Tibial nerve (tissue), 4 donors: Measurements from ENCODE around the gene B3GALT5. TPM values are rescaled to one million over a fixed set of nuclear protein-coding genes. Genes with fewer than 3 reads are reported as not detected.

Source experiments
- DNase-seq, 2 donors: peaks; one replicate each; pipeline ENCODE4 v3.0.0-alpha.2; 2019; ENCODE audit warnings: low spot score in 2 of 2
- H3K27ac ChIP-seq, 4 donors: fragments of 200-600 bp; sonication (generic) in 3 of 4; one replicate each; pipeline ENCODE4 v1.5.1; 2017 to 2019; ENCODE audit warnings: mild to moderate bottlenecking in 1 of 4
- H3K27me3 ChIP-seq, 2 donors: fragments of 200-600 bp; sonication (generic) in 1 of 2; one replicate each; pipeline versions ENCODE4 v1.5.1 to v1.6.0; 2017 to 2019
- H3K36me3 ChIP-seq, 3 donors: fragments of 200-600 bp; sonication (generic); one replicate each; pipeline ENCODE4 v1.5.1; 2018 to 2019
- H3K4me1 ChIP-seq, 4 donors: fragments of 200-600 bp; sonication (generic) in 3 of 4; one replicate each; pipeline ENCODE4 v1.5.1; 2017 to 2019
- H3K4me3 ChIP-seq, 4 donors: fragments of 200-600 bp; sonication (generic) in 3 of 4; one replicate each; pipeline ENCODE4 v1.5.1; 2017 to 2019; ENCODE audit warnings: mild to moderate bottlenecking in 1 of 4, moderate library complexity in 1 of 4
- H3K9me3 ChIP-seq, 4 donors: fragments of 200-600 bp; sonication (generic) in 3 of 4; one replicate each; pipeline ENCODE4 v1.5.1; 2017 to 2019
- EP300 ChIP-seq, 2 donors: sonication (generic); formaldehyde crosslinking; IDR thresholded peaks; one replicate each; pipeline ENCODE4 v1.6.1; 2017; ENCODE audit warnings: antibody characterized with exemption in 2 of 2, mild to moderate bottlenecking in 1 of 2
- POLR2A ChIP-seq, 2 donors: fragments of 450-650 bp; IDR thresholded peaks; one replicate each; pipeline ENCODE4 v1.6.1; 2017; ENCODE audit warnings: antibody characterized with exemption in 2 of 2, mild to moderate bottlenecking in 2 of 2, moderate library complexity in 2 of 2
- WGBS, 2 donors: methylation state at CpG; one replicate each; pipeline ENCODE4 v1.1.5; 2018; 5-methylcytosine and 5-hydroxymethylcytosine counted together
- total RNA-seq, 4 donors: library from RNA; depleted of rRNA; stranded (reverse); fragments of >200 nt; gene quantifications; one replicate each; pipeline ENCODE4 v1.1.0, GENCODE V29; 2016
- TF ChIP-seq, protein P1 (sequence below), 5 experiments: fragments of 200-600 bp in 3 of 5; fragments of 450-650 bp in 2 of 5; sonication (generic) in 3 of 5; IDR thresholded peaks; one replicate each; pipeline ENCODE4 v1.5.1; 2016 to 2019; ENCODE audit warnings: antibody characterized with exemption in 5 of 5, mild to moderate bottlenecking in 3 of 5, moderate library complexity in 2 of 5

B3GALT5 gene
- total RNA-seq, 4 donors from 2014 or later, result not detected

- WGBS, 2 donors, result 56 to 59% methylated on average over 4 of the region's 4 CpGs
- Histone ChIP-seq H3K27me3 (no peaks in the 10 kb centered on the region), H3K27ac (no peak overlapping the region), H3K9me3 (peaks cover 0 to 27% (median 4%) of the 10 kb centered on the region in 4 donors), H3K4me3 (no peak overlapping the region), H3K36me3 (no peaks in the 10 kb centered on the region), H3K4me1 (no peaks in the 10 kb centered on the region)
- TF ChIP-seq EP300 (IDR thresholded peaks at IDR 0.05) (no peak), POLR2A (IDR thresholded peaks at IDR 0.05) (no peak)
- TF ChIP-seq, protein P1, sequence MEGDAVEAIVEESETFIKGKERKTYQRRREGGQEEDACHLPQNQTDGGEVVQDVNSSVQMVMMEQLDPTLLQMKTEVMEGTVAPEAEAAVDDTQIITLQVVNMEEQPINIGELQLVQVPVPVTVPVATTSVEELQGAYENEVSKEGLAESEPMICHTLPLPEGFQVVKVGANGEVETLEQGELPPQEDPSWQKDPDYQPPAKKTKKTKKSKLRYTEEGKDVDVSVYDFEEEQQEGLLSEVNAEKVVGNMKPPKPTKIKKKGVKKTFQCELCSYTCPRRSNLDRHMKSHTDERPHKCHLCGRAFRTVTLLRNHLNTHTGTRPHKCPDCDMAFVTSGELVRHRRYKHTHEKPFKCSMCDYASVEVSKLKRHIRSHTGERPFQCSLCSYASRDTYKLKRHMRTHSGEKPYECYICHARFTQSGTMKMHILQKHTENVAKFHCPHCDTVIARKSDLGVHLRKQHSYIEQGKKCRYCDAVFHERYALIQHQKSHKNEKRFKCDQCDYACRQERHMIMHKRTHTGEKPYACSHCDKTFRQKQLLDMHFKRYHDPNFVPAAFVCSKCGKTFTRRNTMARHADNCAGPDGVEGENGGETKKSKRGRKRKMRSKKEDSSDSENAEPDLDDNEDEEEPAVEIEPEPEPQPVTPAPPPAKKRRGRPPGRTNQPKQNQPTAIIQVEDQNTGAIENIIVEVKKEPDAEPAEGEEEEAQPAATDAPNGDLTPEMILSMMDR (IDR thresholded peaks at IDR 0.05), result no peak
- DNase-seq, result no peak
These were observed 25.4 kb upstream of the B3GALT5 start for GRCh38 chr21:39587376-39587775.

GRCh38 chr21:39588884-39589283 is 23.9 kb upstream of the B3GALT5 start:
- H3K27me3 ChIP-seq, result no peaks in the 10 kb centered on the region
- no peaks in the 10 kb centered on the region for H3K36me3 ChIP-seq
- no peak overlapping the region for H3K27ac ChIP-seq
- WGBS, 2 donors, result 58 to 75% methylated on average over 1 of the region's 1 CpG
- no peak for DNase-seq
- TF ChIP-seq EP300 (IDR thresholded peaks at IDR 0.05) (no peak), POLR2A (IDR thresholded peaks at IDR 0.05) (no peak)
- TF ChIP-seq, protein P1 (IDR thresholded peaks at IDR 0.05), result no peak
- H3K9me3 ChIP-seq, result peaks cover 0 to 27% (median 4%) of the 10 kb centered on the region in 4 donors
- no peak overlapping the region for H3K4me3 ChIP-seq
- H3K4me1 ChIP-seq, result no peaks in the 10 kb centered on the region

DNA sequence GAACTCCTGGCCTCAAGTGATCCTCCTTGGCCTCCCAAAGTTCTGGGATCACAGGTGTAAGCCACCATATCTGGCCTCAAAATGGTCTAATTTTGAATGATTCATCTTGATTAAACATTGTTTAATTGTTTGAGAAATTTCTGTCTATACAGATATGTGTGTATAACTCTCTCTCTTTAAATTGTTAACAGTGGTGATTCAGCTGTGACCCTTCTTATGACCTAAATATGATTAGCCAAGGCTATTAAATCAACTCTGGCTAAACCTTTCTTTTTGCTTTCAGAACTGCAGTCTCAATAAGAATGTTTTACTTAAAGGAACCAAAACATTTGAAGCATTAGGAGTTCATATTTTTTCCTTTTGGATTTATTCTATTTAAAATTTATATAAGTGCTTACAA is 19.2 kb upstream of the B3GALT5 start:
- no peak for DNase-seq
- no peak overlapping the region for H3K27ac ChIP-seq
- H3K9me3 ChIP-seq, result peaks cover 0 to 8% (median 1%) of the 10 kb centered on the region in 4 donors
- no peaks in the 10 kb centered on the region for H3K36me3 ChIP-seq
- H3K27me3 ChIP-seq, result no peaks in the 10 kb centered on the region
- TF ChIP-seq POLR2A (IDR thresholded peaks at IDR 0.05) (no peak), EP300 (IDR thresholded peaks at IDR 0.05) (no peak)
- TF ChIP-seq, protein P1 (IDR thresholded peaks at IDR 0.05), result no peak
- H3K4me3 ChIP-seq, result no peak overlapping the region
- no peaks in the 10 kb centered on the region for H3K4me1 ChIP-seq

DNA sequence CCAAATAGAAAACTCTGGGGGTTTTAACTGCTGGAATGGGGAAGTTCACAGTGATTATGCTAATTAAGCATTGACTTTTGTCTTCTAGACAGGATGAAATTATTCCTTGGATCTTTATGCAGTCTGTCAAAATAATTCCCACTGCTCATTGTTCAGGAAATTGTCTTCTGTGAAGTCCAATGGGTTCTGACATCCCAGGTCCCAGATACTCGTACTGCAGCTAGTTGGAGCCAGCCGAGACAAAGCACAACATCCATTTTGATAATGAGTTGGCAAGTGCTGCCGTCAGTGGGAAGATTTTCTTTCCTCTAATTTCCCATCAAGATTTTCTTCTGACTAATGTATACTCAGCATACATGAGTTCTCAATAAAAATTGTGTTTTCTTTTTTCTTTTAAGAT is 17.3 kb upstream of the B3GALT5 start:
- Histone ChIP-seq H3K36me3 (no peaks in the 10 kb centered on the region), H3K4me3 (no peak overlapping the region), H3K27ac (no peak overlapping the region), H3K27me3 (no peaks in the 10 kb centered on the region), H3K9me3 (no peaks in the 10 kb centered on the region), H3K4me1 (no peaks in the 10 kb centered on the region)
- 44 to 70% methylated on average over 3 of the region's 3 CpGs for WGBS, 2 donors
- no peak for TF ChIP-seq POLR2A (IDR thresholded peaks at IDR 0.05)
- TF ChIP-seq, protein P1 (IDR thresholded peaks at IDR 0.05), result no peak
- no peak for TF ChIP-seq EP300 (IDR thresholded peaks at IDR 0.05)
- DNase-seq, result no peak

GRCh38 chr21:39597595-39597994 is 15.1 kb upstream of the B3GALT5 start:
- no peaks in the 10 kb centered on the region for H3K36me3 ChIP-seq
- H3K4me3 ChIP-seq, result no peak overlapping the region
- no peaks in the 10 kb centered on the region for H3K9me3 ChIP-seq
- 17 to 23% methylated on average over 7 of the region's 7 CpGs for WGBS, 2 donors
- no peak overlapping the region for H3K27ac ChIP-seq
- TF ChIP-seq POLR2A (IDR thresholded peaks at IDR 0.05) (no peak), EP300 (IDR thresholded peaks at IDR 0.05) (no peak)
- TF ChIP-seq, protein P1 (IDR thresholded peaks at IDR 0.05), result no peak
- H3K4me1 ChIP-seq, result no peaks in the 10 kb centered on the region
- DNase-seq, result no peak
- H3K27me3 ChIP-seq, result no peaks in the 10 kb centered on the region
